ENCODE data around the gene PRDM16.

DNA sequence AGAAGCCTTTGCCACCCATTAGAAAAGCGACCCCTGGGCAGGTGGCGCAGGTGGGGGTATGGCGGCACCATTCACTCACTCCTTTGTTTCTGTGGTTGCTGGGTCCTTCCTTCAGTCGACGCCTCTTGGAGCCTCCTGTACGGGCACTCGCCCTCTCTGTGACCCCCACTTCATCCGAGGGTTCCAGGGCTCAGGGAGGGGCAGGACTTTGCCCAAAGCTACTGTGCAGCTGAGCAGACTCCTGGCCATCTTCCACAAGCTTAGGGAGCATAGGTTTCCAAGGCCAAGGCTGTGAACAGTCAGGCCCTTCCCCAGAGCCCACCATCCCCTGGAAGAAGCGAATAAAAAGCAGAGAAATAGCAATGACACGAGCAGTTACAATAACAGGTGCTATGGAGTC lies 194.8 kb downstream of the PRDM16 start:
- no peak for TF ChIP-seq ZNF8 (CRISPR knock-in tag; IDR thresholded peaks at IDR 0.05)
- TF ChIP-seq ARNTL (CRISPR knock-in tag; IDR thresholded peaks at IDR 0.05; ENCODE audit: borderline replicate concordance, low read depth), result no peak
- no peak for TF ChIP-seq PATZ1 (CRISPR knock-in tag; IDR thresholded peaks at IDR 0.05; ENCODE audit: borderline replicate concordance)
- TF ChIP-seq, protein P1, sequence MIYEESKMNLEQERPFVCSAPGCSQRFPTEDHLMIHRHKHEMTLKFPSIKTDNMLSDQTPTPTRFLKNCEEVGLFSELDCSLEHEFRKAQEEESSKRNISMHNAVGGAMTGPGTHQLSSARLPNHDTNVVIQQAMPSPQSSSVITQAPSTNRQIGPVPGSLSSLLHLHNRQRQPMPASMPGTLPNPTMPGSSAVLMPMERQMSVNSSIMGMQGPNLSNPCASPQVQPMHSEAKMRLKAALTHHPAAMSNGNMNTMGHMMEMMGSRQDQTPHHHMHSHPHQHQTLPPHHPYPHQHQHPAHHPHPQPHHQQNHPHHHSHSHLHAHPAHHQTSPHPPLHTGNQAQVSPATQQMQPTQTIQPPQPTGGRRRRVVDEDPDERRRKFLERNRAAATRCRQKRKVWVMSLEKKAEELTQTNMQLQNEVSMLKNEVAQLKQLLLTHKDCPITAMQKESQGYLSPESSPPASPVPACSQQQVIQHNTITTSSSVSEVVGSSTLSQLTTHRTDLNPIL (CRISPR knock-in tag; IDR thresholded peaks at IDR 0.05; ENCODE audit: low read depth), result no peak
